DOHH2 (cell line): ENCODE measurements around the gene TRIML1.

ENCODE experiments used
- EZH2phosphoT487 ChIP-seq: fragments of 200-600 bp; sonication (generic); IDR thresholded peaks from 2 replicates; pipeline ENCODE4 v1.6.1; 2017; ENCODE audit warnings: borderline replicate concordance, mild to moderate bottlenecking, antibody characterized with exemption, low read length, moderate library complexity, mixed read lengths
- TF ChIP-seq, protein P1 (sequence below): fragments of 200-600 bp; sonication (generic); IDR thresholded peaks from one replicate; pipeline ENCODE4 v1.5.1; 2014; ENCODE audit warnings: antibody characterized with exemption, mild to moderate bottlenecking, low read depth, low read length; ENCODE audit not compliant: poor library complexity, severe bottlenecking

DNA sequence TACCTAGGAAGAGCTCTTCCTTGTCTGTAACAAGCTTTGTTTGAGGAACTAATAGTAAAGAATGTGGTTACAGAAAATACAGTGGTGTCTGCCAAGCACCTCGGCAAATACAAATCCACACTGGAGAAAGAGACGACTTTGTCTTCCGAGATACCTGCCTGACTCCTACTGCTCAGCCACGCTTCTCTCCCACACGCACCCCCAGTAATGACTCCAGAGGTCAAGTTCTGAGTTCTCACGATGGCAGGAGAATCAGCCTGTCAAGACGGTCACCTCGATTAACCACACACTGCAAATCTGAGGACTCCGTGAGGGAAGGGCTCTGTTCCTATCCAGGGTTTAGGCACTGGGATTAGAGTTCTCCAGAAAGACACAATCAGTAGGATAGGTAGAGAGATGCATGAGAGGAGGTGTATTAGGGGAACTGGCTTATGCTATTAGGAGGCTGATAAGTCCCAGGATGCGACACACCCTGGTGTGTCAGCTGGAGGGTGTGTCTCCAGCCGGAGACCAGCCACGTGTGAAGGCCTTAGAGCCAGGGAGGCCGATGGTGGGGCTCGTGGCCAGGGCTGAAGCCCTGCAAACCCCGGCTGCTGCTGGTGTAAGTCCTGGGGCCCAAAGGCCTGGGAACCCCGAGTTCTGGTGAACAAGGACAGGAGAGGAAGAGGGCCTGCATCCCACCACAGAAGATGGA, 21.5 kb upstream of the TRIML1 start:
- TF ChIP-seq, protein P1, sequence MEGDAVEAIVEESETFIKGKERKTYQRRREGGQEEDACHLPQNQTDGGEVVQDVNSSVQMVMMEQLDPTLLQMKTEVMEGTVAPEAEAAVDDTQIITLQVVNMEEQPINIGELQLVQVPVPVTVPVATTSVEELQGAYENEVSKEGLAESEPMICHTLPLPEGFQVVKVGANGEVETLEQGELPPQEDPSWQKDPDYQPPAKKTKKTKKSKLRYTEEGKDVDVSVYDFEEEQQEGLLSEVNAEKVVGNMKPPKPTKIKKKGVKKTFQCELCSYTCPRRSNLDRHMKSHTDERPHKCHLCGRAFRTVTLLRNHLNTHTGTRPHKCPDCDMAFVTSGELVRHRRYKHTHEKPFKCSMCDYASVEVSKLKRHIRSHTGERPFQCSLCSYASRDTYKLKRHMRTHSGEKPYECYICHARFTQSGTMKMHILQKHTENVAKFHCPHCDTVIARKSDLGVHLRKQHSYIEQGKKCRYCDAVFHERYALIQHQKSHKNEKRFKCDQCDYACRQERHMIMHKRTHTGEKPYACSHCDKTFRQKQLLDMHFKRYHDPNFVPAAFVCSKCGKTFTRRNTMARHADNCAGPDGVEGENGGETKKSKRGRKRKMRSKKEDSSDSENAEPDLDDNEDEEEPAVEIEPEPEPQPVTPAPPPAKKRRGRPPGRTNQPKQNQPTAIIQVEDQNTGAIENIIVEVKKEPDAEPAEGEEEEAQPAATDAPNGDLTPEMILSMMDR = no peak
- no peak for TF ChIP-seq EZH2phosphoT487
